Neural cell (in vitro differentiated cells): ENCODE measurements around the gene GIMD1.

Experiments
- CTCF ChIP-seq: fragments of 450-650 bp; IDR thresholded peaks from 2 replicates; pipeline ENCODE4 v1.5.1; 2014; ENCODE audit warnings: antibody characterized with exemption, mild to moderate bottlenecking, moderate library complexity; ENCODE audit not compliant: poor library complexity, severe bottlenecking
- EP300 ChIP-seq: fragments of 450-650 bp; conservative IDR thresholded peaks from 2 replicates; pipeline ENCODE4 v1.6.1; 2014; ENCODE audit warnings: antibody characterized with exemption, mild to moderate bottlenecking, moderate library complexity; ENCODE audit not compliant: poor library complexity, severe bottlenecking
- EZH2 ChIP-seq: fragments of 200-600, 300-800 bp; shearing (Covaris generic), sonication (generic); IDR thresholded peaks from 2 replicates; pipeline ENCODE4 v1.6.1; 2014; ENCODE audit warnings: antibody characterized with exemption, low read length, borderline replicate concordance, mild to moderate bottlenecking; ENCODE audit not compliant: insufficient read depth, poor library complexity, severe bottlenecking
- POLR2AphosphoS5 ChIP-seq: IDR thresholded peaks from 2 replicates; pipeline ENCODE4 v1.6.1; 2012
- RAD21 ChIP-seq: fragments of 450-650 bp; conservative IDR thresholded peaks from 2 replicates; pipeline ENCODE4 v1.6.1; 2014; ENCODE audit warnings: antibody characterized with exemption, mild to moderate bottlenecking, moderate library complexity
- SMC3 ChIP-seq: fragments of 450-650 bp; conservative IDR thresholded peaks from 2 replicates; pipeline ENCODE4 v1.6.1; 2014; ENCODE audit warnings: antibody characterized with exemption, mild to moderate bottlenecking, moderate library complexity; ENCODE audit not compliant: poor library complexity
- TAF1 ChIP-seq: IDR thresholded peaks from 2 replicates; pipeline ENCODE4 v1.6.1; 2012; ENCODE audit warnings: low read depth
- TF ChIP-seq, protein P1 (sequence below): IDR thresholded peaks from 2 replicates; pipeline ENCODE4 v1.6.1; 2012; ENCODE audit warnings: borderline replicate concordance

DNA sequence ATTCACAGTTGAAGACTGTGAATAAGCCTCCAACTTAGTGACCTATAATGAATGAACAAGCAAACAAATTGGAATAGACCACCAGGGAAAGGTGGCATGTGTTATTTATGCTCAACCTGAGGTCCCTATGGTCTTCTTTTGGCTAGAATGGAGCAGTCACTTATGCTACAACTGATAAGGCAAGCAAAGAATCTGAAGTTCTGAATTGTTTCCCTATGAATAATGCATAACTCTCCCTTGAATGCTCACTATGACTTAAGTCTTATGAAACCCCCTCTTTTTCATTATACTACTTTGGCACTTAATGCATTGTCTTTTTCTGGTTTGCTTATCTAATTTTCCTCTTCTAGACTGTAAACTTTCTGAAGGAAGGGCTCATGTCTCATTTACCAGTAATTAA is 2.6 kb downstream of the GIMD1 start:
- TF ChIP-seq TAF1 (no peak), CTCF (no peak), RAD21 (no peak), EP300 (no peak), POLR2AphosphoS5 (no peak), EZH2 (no peak), SMC3 (no peak)
- TF ChIP-seq, protein P1, sequence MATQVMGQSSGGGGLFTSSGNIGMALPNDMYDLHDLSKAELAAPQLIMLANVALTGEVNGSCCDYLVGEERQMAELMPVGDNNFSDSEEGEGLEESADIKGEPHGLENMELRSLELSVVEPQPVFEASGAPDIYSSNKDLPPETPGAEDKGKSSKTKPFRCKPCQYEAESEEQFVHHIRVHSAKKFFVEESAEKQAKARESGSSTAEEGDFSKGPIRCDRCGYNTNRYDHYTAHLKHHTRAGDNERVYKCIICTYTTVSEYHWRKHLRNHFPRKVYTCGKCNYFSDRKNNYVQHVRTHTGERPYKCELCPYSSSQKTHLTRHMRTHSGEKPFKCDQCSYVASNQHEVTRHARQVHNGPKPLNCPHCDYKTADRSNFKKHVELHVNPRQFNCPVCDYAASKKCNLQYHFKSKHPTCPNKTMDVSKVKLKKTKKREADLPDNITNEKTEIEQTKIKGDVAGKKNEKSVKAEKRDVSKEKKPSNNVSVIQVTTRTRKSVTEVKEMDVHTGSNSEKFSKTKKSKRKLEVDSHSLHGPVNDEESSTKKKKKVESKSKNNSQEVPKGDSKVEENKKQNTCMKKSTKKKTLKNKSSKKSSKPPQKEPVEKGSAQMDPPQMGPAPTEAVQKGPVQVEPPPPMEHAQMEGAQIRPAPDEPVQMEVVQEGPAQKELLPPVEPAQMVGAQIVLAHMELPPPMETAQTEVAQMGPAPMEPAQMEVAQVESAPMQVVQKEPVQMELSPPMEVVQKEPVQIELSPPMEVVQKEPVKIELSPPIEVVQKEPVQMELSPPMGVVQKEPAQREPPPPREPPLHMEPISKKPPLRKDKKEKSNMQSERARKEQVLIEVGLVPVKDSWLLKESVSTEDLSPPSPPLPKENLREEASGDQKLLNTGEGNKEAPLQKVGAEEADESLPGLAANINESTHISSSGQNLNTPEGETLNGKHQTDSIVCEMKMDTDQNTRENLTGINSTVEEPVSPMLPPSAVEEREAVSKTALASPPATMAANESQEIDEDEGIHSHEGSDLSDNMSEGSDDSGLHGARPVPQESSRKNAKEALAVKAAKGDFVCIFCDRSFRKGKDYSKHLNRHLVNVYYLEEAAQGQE, result no peak
